HCT116 (cell line): ENCODE data around the gene ZGPAT. TPM values are rescaled to one million over a fixed set of nuclear protein-coding genes. Genes with fewer than 3 reads are reported as not detected.

Experiments
- ATAC-seq: fragments of 200-7000 bp; cut with Tn5 transposase; 2 replicates; pipeline ENCODE4 v1.9.1; 2020; ENCODE audit warnings: mild to moderate bottlenecking, moderate library complexity
- BruUV-seq: library from RNA; stranded (reverse); fragments of 400-500 nt; replicated peaks from 2 replicates; lab custom pipeline; 2021; lab: Mats Ljungman, UMichigan
- CTCF ChIA-PET: fragments of 300-600 bp; sonication (Branson Sonifier 250); formaldehyde crosslinking; loops from one replicate; lab custom pipeline; 2021; ENCODE audit warnings: antibody characterized with exemption; lab: Charles Lee
- POLR2A ChIA-PET: fragments of 300-600, 350-600 bp; sonication (Branson Sonifier 250); formaldehyde crosslinking; loops from one replicate; lab custom pipeline; 2021; ENCODE audit warnings: antibody characterized with exemption; lab: Charles Lee
- RAD21 ChIA-PET, 2 experiments: fragments of 300-600 bp; sonication (Branson Sonifier 250); formaldehyde crosslinking; loops; one replicate each; lab custom pipeline; 2023; ENCODE audit warnings: low total read pairs in 2 of 2; ENCODE audit not compliant: uncharacterized antibody in 2 of 2, unreplicated experiment in 2 of 2, low non-redundant PET in 1 of 2; lab: Charles Lee
- DNase-seq: peaks from one replicate; pipeline ENCODE4 v3.0.0-alpha.2; 2010; ENCODE audit warnings: low read depth, low spot score
- H2AFZ ChIP-seq: fragments of 200-600 bp; shearing (Covaris generic), sonication (generic); 2 replicates; pipeline ENCODE4 v1.6.1; 2017; ENCODE audit warnings: low read depth, mixed run types, mixed read lengths, antibody characterized with exemption, low read length; ENCODE audit not compliant: poor library complexity, severe bottlenecking
- H3K27ac ChIP-seq: 2 replicates; pipeline ENCODE4 v1.5.1; 2012; ENCODE audit warnings: low read depth, low read length
- H3K27me3 ChIP-seq: fragments of 200-600 bp; sonication (generic); 2 replicates; pipeline ENCODE4 v1.6.1; 2016; ENCODE audit warnings: mixed run types, low read length, mixed read lengths; ENCODE audit not compliant: insufficient read depth
- H3K36me3 ChIP-seq, 2 experiments: fragments of 200-500 bp in 1 of 2; fragments of 200-600 bp in 1 of 2; sonication (Bioruptor generic) in 1 of 2; sonication (generic) in 1 of 2; 2 replicates each; pipeline versions ENCODE4 v1.5.1 to v1.6.1; 2014 to 2016; ENCODE audit warnings: low read length in 2 of 2, inconsistent platforms in 1 of 2, mixed read lengths in 1 of 2, mixed run types in 1 of 2; ENCODE audit not compliant: insufficient read depth in 2 of 2, control insufficient read depth in 1 of 2
- H3K4me1 ChIP-seq, 2 experiments: fragments of 200-600 bp in 1 of 2; sonication (generic) in 1 of 2; 2 replicates each; pipeline versions ENCODE4 v1.5.1 to v1.6.1; 2012 to 2017; ENCODE audit warnings: low read length in 2 of 2, inconsistent platforms in 1 of 2, mild to moderate bottlenecking in 1 of 2, mixed read lengths in 1 of 2, mixed run types in 1 of 2, moderate library complexity in 1 of 2; ENCODE audit not compliant: insufficient read depth in 2 of 2, control insufficient read depth in 1 of 2
- H3K4me2 ChIP-seq: fragments of 200-600 bp; sonication (generic); 2 replicates; pipeline ENCODE4 v1.6.1; 2017; ENCODE audit warnings: mixed run types, low read length, mixed read lengths
- H3K4me3 ChIP-seq, 2 experiments: fragments of 200-600 bp in 1 of 2; sonication (generic) in 1 of 2; replicated peaks in 1 of 2; 2 replicates each; pipeline ENCODE4 v1.5.1; 2011 to 2016; ENCODE audit warnings: low read length in 2 of 2, control low read depth in 1 of 2, low read depth in 1 of 2, mild to moderate bottlenecking in 1 of 2, mixed read lengths in 1 of 2, mixed run types in 1 of 2
- H3K79me2 ChIP-seq: fragments of 200-600 bp; sonication (generic); 2 replicates; pipeline ENCODE4 v1.6.1; 2017; ENCODE audit warnings: mild to moderate bottlenecking, mixed run types, low read length, moderate library complexity, mixed read lengths; ENCODE audit not compliant: insufficient read depth
- H3K9ac ChIP-seq: fragments of 200-600 bp; sonication (generic); 2 replicates; pipeline ENCODE4 v1.6.1; 2016; ENCODE audit warnings: low read length, mixed read lengths
- H3K9me2 ChIP-seq: fragments of 200-600 bp; sonication (generic), shearing (Covaris generic); 2 replicates; pipeline ENCODE4 v1.6.1; 2017; ENCODE audit warnings: mixed run types, mild to moderate bottlenecking, moderate library complexity; ENCODE audit not compliant: insufficient read depth
- H3K9me3 ChIP-seq, 2 experiments: fragments of 200-500 bp in 1 of 2; fragments of 200-600 bp in 1 of 2; sonication (Bioruptor generic) in 1 of 2; sonication (generic) in 1 of 2; 2 replicates each; pipeline ENCODE4 v1.6.1; 2014 to 2017; ENCODE audit warnings: low read length in 2 of 2, mixed read lengths in 2 of 2, inconsistent platforms in 1 of 2, low read depth in 1 of 2, mild to moderate bottlenecking in 1 of 2, mixed run types in 1 of 2, moderate library complexity in 1 of 2; ENCODE audit not compliant: control insufficient read depth in 1 of 2, insufficient read depth in 1 of 2
- H4K20me1 ChIP-seq: fragments of 200-600 bp; sonication (generic), shearing (Covaris generic); 2 replicates; pipeline ENCODE4 v1.6.1; 2017; ENCODE audit warnings: mixed run types, mild to moderate bottlenecking, moderate library complexity; ENCODE audit not compliant: insufficient read depth
- ATF3 ChIP-seq: IDR thresholded peaks from 2 replicates; pipeline ENCODE4 v1.6.1; 2012
- CBX3 ChIP-seq: IDR thresholded peaks from 2 replicates; pipeline ENCODE4 v1.6.1; 2012; ENCODE audit warnings: low read depth
- CTCF ChIP-seq, 3 experiments: fragments of 200-600 bp in 1 of 3; sonication (generic) in 1 of 3; IDR thresholded peaks in 2 of 3; conservative IDR thresholded peaks in 1 of 3; 2 replicates each; pipeline ENCODE4 v1.5.1; 2012 to 2017; ENCODE audit warnings: low read depth in 2 of 3, low read length in 2 of 3, antibody characterized with exemption in 1 of 3, borderline replicate concordance in 1 of 3, control low read depth in 1 of 3, mild to moderate bottlenecking in 1 of 3, mixed read lengths in 1 of 3, mixed run types in 1 of 3, moderate library complexity in 1 of 3; ENCODE audit not compliant: insufficient read depth in 1 of 3
- EGR1 ChIP-seq: IDR thresholded peaks from 2 replicates; pipeline ENCODE4 v1.6.1; 2012; ENCODE audit warnings: low read depth
- ELF1 ChIP-seq: IDR thresholded peaks from 2 replicates; pipeline ENCODE4 v1.6.1; 2012; ENCODE audit warnings: low read depth, borderline replicate concordance
- EZH2 ChIP-seq: fragments of 200-600 bp; sonication (generic); IDR thresholded peaks from 2 replicates; pipeline ENCODE4 v1.6.1; 2017; ENCODE audit warnings: antibody characterized with exemption, mixed run types
- EZH2phosphoT487 ChIP-seq: fragments of 200-600 bp; IDR thresholded peaks from 2 replicates; pipeline ENCODE4 v1.6.1; 2018; ENCODE audit warnings: antibody characterized with exemption, borderline replicate concordance
- FOSL1 ChIP-seq: IDR thresholded peaks from 2 replicates; pipeline ENCODE4 v1.6.1; 2012; ENCODE audit warnings: low read depth
- POLR2AphosphoS5 ChIP-seq: IDR thresholded peaks from 2 replicates; pipeline ENCODE4 v1.6.1; 2011; ENCODE audit warnings: mild to moderate bottlenecking, low read depth, low read length, moderate library complexity
- RAD21 ChIP-seq: IDR thresholded peaks from 2 replicates; pipeline ENCODE4 v1.6.1; 2012; ENCODE audit warnings: low read depth, mild to moderate bottlenecking
- SIN3A ChIP-seq: IDR thresholded peaks from 2 replicates; pipeline ENCODE4 v1.6.1; 2012; ENCODE audit warnings: low read depth
- SRF ChIP-seq: IDR thresholded peaks from 2 replicates; pipeline ENCODE4 v1.6.1; 2012; ENCODE audit warnings: low read depth
- YY1 ChIP-seq: IDR thresholded peaks from 2 replicates; pipeline ENCODE4 v1.6.1; 2011; ENCODE audit warnings: low read length, low read depth, moderate library complexity, mild to moderate bottlenecking; ENCODE audit not compliant: insufficient replicate concordance; ENCODE audit errors: extremely low read depth
- ZFX ChIP-seq: fragments of 450-650 bp; IDR thresholded peaks from 2 replicates; pipeline ENCODE4 v1.6.1; 2017
- intact Hi-C: fragments of 100-400 bp; cut with micrococcal nuclease; formaldehyde crosslinking; loops from 2 replicates; pipeline ENCODE4 v1.10.0; 2022
- total RNA-seq: library from RNA; stranded (reverse); gene quantifications from one replicate; pipeline ENCODE4 v1.2.1, GENCODE V29; 2021; ENCODE audit not compliant: unreplicated experiment

The ZGPAT gene
- total RNA-seq, 1 experiment from 2014 or later, result 30.6 TPM

GRCh38 chr20:63664143-63664851 lies 43.5 kb upstream of the ZGPAT start:
- H3K27ac ChIP-seq, result no peak overlapping the region; the same call in 1 of the 2 replicates
- ATAC-seq (no peak), DNase-seq (no peak)
- ChIA-PET POLR2A (no interaction called here), CTCF (no interaction called here)
- peaks cover 21 to 49% of the 10 kb centered on the region in 2 experiments for H3K36me3 ChIP-seq
- H4K20me1 ChIP-seq, result no peaks in the 10 kb centered on the region
- peaks cover 5 to 6% of the 10 kb centered on the region in 2 experiments for H3K4me1 ChIP-seq
- no peak overlapping the region for H3K4me2 ChIP-seq
- H3K9ac ChIP-seq, result no peak overlapping the region
- no peak overlapping the region for H3K4me3 ChIP-seq
- no peaks in the 10 kb centered on the region for H3K9me3 ChIP-seq
- BruUV-seq, result no TSS peak
- H3K79me2 ChIP-seq, result peaks cover 52% of the 10 kb centered on the region
- intact Hi-C loops, result no loop called here
- TF ChIP-seq YY1 (no peak), POLR2AphosphoS5 (no peak), ELF1 (no peak), SRF (no peak), EZH2 (no peak), CBX3 (no peak), ZFX (no peak), CTCF (IDR thresholded peaks at IDR 0.05 in 2 of 3, conservative IDR thresholded peaks at IDR 0.05 in 1 of 3; ENCODE audit: borderline replicate concordance in 1 of 3, insufficient read depth in 1 of 3, low read depth in 2 of 3, low read length in 2 of 3) (no peak), RAD21 (no peak), ATF3 (no peak), EGR1 (no peak), EZH2phosphoT487 (no peak), SIN3A (no peak), FOSL1 (no peak)
- TF ChIP-seq, all 23 proteins: peak for 0
- H2AFZ ChIP-seq, result no peak overlapping the region
- RAD21 ChIA-PET, result no interaction called here
- no peaks in the 10 kb centered on the region for H3K9me2 ChIP-seq
- no peaks in the 10 kb centered on the region for H3K27me3 ChIP-seq
